ENCODE measurements around the gene EDC3. TPM values are rescaled to one million over a fixed set of nuclear protein-coding genes. Genes with fewer than 3 reads are reported as not detected.

EDC3 gene
- total and polyA plus RNA-seq, 9 of the 15 experiments (the other 6 are each of a cell fraction or from before 2014, with no cell fraction given) = 11.7 to 63.9 (median 32.8) TPM

DNA sequence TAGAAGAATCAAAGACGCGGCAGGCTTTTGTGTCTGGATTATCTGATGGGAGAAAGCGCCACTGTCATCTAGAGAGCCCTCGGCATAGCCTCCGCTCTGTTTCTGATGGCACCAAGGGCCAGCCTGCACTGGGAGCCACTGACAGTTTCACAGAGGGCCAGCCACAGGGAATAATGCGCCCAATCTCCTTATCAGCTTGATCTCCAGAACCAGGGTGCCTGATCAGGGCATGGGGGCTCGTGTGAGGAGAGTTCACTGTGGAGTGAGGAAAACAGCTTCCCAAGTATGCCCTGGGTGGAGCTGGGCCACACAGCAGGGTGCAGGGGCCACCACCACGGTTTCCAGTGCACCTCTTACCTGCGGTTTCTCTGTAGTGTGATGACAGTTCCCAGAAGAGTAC is 110.0 kb downstream of the EDC3 start:
- ATAC-seq (no peak), FAIRE-seq (no peak), DNase-seq (ENCODE audit: extremely low read depth in 1 of 4, low spot score in 3 of 4) (no peak)
- H3K27me3 ChIP-seq (ENCODE audit: control insufficient read depth in 2 of 2, insufficient read depth in 2 of 2, low read length in 2 of 2) = no peaks in the 10 kb centered on the region
- H3K4me2 ChIP-seq (ENCODE audit: insufficient read depth, low read length) = no peak overlapping the region
- no peak overlapping the region for H2AFZ ChIP-seq (ENCODE audit: low read depth, low read length)
- H3K27ac ChIP-seq (ENCODE audit: extremely low read depth, low read depth, low read length) = no peak overlapping the region
- ChIA-PET CTCF (ENCODE audit: low intra/inter-chr PET ratio) (no interaction called here), POLR2A (interaction anchor here (0.9 to 1.0 kb wide), 2 partner anchors 11 to 12 kb away, joined by 3 read pairs; no protein-coding TSS in a partner anchor)
- H3K9me3 ChIP-seq (replicated peaks; ENCODE audit: control insufficient read depth, insufficient read depth, low read depth, low read length) = no peaks in the 10 kb centered on the region
- in situ Hi-C loops (cut with MboI) (no loop called here), intact Hi-C loops (cut with micrococcal nuclease) (loop anchor here (2.0 kb wide), 1 partner anchor 39 kb away; no protein-coding TSS in a partner anchor)
- WGBS (ENCODE audit: insufficient coverage, low coverage, missing lambda C conversion rate) = 75% methylated on average over 9 of the region's 9 CpGs
- H3K79me2 ChIP-seq (ENCODE audit: control insufficient read depth, insufficient read depth, low read length) = no peaks in the 10 kb centered on the region
- peaks cover 23% of the 10 kb centered on the region for H4K20me1 ChIP-seq (replicated peaks; ENCODE audit: control insufficient read depth, insufficient read depth, low read length)
- H3K9me1 ChIP-seq (ENCODE audit: control insufficient read depth, insufficient read depth, low read length) = peaks cover 9% of the 10 kb centered on the region
- no peak overlapping the region for H3K4me3 ChIP-seq
- H3K9ac ChIP-seq (ENCODE audit: insufficient read depth in 1 of 2, low read depth in 2 of 2, low read length in 2 of 2) = no peak overlapping the region
- peaks cover 16 to 20% of the 10 kb centered on the region in 2 experiments; a peak in 4 of 5 replicates for H3K4me1 ChIP-seq (replicated peaks in 1 of 2; ENCODE audit: control insufficient read depth in 2 of 2, insufficient read depth in 2 of 2, low read length in 2 of 2)
- no TSS peak for BruUV-seq (replicated peaks)
- H3K36me3 ChIP-seq (ENCODE audit: control insufficient read depth, insufficient read depth, low read length) = peaks cover 4% of the 10 kb centered on the region; the same call in 2 of the 3 replicates
- TF ChIP-seq, protein P1, sequence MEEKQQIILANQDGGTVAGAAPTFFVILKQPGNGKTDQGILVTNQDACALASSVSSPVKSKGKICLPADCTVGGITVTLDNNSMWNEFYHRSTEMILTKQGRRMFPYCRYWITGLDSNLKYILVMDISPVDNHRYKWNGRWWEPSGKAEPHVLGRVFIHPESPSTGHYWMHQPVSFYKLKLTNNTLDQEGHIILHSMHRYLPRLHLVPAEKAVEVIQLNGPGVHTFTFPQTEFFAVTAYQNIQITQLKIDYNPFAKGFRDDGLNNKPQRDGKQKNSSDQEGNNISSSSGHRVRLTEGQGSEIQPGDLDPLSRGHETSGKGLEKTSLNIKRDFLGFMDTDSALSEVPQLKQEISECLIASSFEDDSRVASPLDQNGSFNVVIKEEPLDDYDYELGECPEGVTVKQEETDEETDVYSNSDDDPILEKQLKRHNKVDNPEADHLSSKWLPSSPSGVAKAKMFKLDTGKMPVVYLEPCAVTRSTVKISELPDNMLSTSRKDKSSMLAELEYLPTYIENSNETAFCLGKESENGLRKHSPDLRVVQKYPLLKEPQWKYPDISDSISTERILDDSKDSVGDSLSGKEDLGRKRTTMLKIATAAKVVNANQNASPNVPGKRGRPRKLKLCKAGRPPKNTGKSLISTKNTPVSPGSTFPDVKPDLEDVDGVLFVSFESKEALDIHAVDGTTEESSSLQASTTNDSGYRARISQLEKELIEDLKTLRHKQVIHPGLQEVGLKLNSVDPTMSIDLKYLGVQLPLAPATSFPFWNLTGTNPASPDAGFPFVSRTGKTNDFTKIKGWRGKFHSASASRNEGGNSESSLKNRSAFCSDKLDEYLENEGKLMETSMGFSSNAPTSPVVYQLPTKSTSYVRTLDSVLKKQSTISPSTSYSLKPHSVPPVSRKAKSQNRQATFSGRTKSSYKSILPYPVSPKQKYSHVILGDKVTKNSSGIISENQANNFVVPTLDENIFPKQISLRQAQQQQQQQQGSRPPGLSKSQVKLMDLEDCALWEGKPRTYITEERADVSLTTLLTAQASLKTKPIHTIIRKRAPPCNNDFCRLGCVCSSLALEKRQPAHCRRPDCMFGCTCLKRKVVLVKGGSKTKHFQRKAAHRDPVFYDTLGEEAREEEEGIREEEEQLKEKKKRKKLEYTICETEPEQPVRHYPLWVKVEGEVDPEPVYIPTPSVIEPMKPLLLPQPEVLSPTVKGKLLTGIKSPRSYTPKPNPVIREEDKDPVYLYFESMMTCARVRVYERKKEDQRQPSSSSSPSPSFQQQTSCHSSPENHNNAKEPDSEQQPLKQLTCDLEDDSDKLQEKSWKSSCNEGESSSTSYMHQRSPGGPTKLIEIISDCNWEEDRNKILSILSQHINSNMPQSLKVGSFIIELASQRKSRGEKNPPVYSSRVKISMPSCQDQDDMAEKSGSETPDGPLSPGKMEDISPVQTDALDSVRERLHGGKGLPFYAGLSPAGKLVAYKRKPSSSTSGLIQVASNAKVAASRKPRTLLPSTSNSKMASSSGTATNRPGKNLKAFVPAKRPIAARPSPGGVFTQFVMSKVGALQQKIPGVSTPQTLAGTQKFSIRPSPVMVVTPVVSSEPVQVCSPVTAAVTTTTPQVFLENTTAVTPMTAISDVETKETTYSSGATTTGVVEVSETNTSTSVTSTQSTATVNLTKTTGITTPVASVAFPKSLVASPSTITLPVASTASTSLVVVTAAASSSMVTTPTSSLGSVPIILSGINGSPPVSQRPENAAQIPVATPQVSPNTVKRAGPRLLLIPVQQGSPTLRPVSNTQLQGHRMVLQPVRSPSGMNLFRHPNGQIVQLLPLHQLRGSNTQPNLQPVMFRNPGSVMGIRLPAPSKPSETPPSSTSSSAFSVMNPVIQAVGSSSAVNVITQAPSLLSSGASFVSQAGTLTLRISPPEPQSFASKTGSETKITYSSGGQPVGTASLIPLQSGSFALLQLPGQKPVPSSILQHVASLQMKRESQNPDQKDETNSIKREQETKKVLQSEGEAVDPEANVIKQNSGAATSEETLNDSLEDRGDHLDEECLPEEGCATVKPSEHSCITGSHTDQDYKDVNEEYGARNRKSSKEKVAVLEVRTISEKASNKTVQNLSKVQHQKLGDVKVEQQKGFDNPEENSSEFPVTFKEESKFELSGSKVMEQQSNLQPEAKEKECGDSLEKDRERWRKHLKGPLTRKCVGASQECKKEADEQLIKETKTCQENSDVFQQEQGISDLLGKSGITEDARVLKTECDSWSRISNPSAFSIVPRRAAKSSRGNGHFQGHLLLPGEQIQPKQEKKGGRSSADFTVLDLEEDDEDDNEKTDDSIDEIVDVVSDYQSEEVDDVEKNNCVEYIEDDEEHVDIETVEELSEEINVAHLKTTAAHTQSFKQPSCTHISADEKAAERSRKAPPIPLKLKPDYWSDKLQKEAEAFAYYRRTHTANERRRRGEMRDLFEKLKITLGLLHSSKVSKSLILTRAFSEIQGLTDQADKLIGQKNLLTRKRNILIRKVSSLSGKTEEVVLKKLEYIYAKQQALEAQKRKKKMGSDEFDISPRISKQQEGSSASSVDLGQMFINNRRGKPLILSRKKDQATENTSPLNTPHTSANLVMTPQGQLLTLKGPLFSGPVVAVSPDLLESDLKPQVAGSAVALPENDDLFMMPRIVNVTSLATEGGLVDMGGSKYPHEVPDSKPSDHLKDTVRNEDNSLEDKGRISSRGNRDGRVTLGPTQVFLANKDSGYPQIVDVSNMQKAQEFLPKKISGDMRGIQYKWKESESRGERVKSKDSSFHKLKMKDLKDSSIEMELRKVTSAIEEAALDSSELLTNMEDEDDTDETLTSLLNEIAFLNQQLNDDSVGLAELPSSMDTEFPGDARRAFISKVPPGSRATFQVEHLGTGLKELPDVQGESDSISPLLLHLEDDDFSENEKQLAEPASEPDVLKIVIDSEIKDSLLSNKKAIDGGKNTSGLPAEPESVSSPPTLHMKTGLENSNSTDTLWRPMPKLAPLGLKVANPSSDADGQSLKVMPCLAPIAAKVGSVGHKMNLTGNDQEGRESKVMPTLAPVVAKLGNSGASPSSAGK (IDR thresholded peaks at IDR 0.05) = no peak
- TF ChIP-seq, protein P2, sequence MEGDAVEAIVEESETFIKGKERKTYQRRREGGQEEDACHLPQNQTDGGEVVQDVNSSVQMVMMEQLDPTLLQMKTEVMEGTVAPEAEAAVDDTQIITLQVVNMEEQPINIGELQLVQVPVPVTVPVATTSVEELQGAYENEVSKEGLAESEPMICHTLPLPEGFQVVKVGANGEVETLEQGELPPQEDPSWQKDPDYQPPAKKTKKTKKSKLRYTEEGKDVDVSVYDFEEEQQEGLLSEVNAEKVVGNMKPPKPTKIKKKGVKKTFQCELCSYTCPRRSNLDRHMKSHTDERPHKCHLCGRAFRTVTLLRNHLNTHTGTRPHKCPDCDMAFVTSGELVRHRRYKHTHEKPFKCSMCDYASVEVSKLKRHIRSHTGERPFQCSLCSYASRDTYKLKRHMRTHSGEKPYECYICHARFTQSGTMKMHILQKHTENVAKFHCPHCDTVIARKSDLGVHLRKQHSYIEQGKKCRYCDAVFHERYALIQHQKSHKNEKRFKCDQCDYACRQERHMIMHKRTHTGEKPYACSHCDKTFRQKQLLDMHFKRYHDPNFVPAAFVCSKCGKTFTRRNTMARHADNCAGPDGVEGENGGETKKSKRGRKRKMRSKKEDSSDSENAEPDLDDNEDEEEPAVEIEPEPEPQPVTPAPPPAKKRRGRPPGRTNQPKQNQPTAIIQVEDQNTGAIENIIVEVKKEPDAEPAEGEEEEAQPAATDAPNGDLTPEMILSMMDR (IDR thresholded peaks at IDR 0.05 in 2 of 3, conservative IDR thresholded peaks at IDR 0.05 in 1 of 3; ENCODE audit: insufficient read depth in 2 of 3, low read depth in 1 of 3, low read length in 3 of 3) = no peak
- TF ChIP-seq ZBTB8A (IDR thresholded peaks at IDR 0.05; ENCODE audit: partially characterized antibody) (no peak), DMBX1 (CRISPR knock-in tag; IDR thresholded peaks at IDR 0.05; ENCODE audit: borderline replicate concordance) (no peak), POLR3A (IDR thresholded peaks at IDR 0.05; ENCODE audit: borderline replicate concordance, extremely low read depth, insufficient read depth, insufficient read length) (no peak)
- TF ChIP-seq, protein P3, sequence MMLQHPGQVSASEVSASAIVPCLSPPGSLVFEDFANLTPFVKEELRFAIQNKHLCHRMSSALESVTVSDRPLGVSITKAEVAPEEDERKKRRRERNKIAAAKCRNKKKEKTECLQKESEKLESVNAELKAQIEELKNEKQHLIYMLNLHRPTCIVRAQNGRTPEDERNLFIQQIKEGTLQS (IDR thresholded peaks at IDR 0.05) = no peak
- TF ChIP-seq, protein P3 (CRISPR knock-in tag; conservative IDR thresholded peaks at IDR 0.05) = no peak

Measured in K562 (cell line).